RWPE2 (cell line): ENCODE data around the gene DIPK1C.

Experiments used
- ATAC-seq: fragments of 200-7000 bp; cut with Tn5 transposase; 3 replicates; pipeline ENCODE4 v1.9.1; 2021; ENCODE audit warnings: low read depth
- DNase-seq: peaks from one replicate; pipeline ENCODE4 v3.0.0-alpha.2; 2020; ENCODE audit warnings: low spot score
- H3K27ac ChIP-seq: fragments of 450-650 bp; 2 replicates; pipeline ENCODE4 v1.5.1; 2017; ENCODE audit warnings: mild to moderate bottlenecking; ENCODE audit not compliant: poor library complexity, severe bottlenecking
- H3K27me3 ChIP-seq: fragments of 250-450 bp; sonication (Bioruptor Pico); 2 replicates; pipeline ENCODE4 v1.5.1; 2021; ENCODE audit warnings: mild to moderate bottlenecking, moderate library complexity; ENCODE audit not compliant: insufficient read depth, poor library complexity, severe bottlenecking
- H3K36me3 ChIP-seq: fragments of 250-450 bp; sonication (Bioruptor Pico); 2 replicates; pipeline ENCODE4 v1.5.1; 2020; ENCODE audit warnings: low read depth, mild to moderate bottlenecking, moderate library complexity
- H3K4me1 ChIP-seq: fragments of 250-450 bp; sonication (Bioruptor Pico); 2 replicates; pipeline ENCODE4 v1.5.1; 2021; ENCODE audit warnings: mild to moderate bottlenecking, moderate library complexity; ENCODE audit not compliant: insufficient read depth, poor library complexity, severe bottlenecking
- H3K4me3 ChIP-seq: fragments of 250-450 bp; sonication (Bioruptor Pico); 2 replicates; pipeline ENCODE4 v1.5.1; 2021; ENCODE audit warnings: mild to moderate bottlenecking, moderate library complexity; ENCODE audit not compliant: severe bottlenecking
- H3K9me3 ChIP-seq: fragments of 250-450 bp; sonication (Bioruptor Pico); 2 replicates; pipeline ENCODE4 v1.5.1; 2021; ENCODE audit warnings: mild to moderate bottlenecking, moderate library complexity; ENCODE audit not compliant: severe bottlenecking
- CTCF ChIP-seq: fragments of 450-650 bp; IDR thresholded peaks from one replicate; pipeline ENCODE4 v1.5.1; 2017; ENCODE audit warnings: mild to moderate bottlenecking, moderate library complexity; ENCODE audit not compliant: poor library complexity, severe bottlenecking

Gene DIPK1C

GRCh38 chr18:74418023-74418422, 39.1 kb downstream of the DIPK1C start:
- no peak overlapping the region for H3K27ac ChIP-seq
- TF ChIP-seq CTCF, result no peak
- H3K4me1 ChIP-seq, result no peaks in the 10 kb centered on the region
- DNase-seq (no peak), ATAC-seq (no peak)
- no peak overlapping the region for H3K4me3 ChIP-seq
- H3K9me3 ChIP-seq, result no peaks in the 10 kb centered on the region
- H3K36me3 ChIP-seq, result no peaks in the 10 kb centered on the region
- H3K27me3 ChIP-seq, result no peaks in the 10 kb centered on the region

DNA sequence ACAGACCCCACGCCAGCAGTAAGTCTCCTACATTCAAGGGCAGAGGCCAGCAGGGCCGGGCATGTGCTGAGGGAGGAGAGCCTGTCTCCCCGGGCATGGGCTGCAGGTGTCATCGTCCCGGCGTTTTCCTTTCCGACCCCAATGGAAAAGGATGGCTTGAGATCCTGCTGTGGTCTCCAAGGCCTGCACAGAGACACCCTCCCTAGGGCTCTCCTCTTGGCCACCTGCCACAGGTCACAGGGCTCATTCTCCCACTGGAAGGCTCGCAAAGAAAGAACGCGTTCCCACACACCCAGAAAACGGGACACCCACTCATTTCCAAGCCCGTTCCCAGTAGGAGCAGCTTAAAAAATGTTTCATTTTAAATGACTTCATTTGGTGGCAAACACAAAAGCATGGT, 41.0 kb downstream of the DIPK1C start:
- Histone ChIP-seq H3K9me3 (no peaks in the 10 kb centered on the region), H3K4me3 (no peak overlapping the region), H3K27ac (no peak overlapping the region), H3K27me3 (no peaks in the 10 kb centered on the region), H3K4me1 (no peaks in the 10 kb centered on the region), H3K36me3 (no peaks in the 10 kb centered on the region)
- no peak for ATAC-seq
- no peak for DNase-seq
- TF ChIP-seq CTCF, result no peak

DNA sequence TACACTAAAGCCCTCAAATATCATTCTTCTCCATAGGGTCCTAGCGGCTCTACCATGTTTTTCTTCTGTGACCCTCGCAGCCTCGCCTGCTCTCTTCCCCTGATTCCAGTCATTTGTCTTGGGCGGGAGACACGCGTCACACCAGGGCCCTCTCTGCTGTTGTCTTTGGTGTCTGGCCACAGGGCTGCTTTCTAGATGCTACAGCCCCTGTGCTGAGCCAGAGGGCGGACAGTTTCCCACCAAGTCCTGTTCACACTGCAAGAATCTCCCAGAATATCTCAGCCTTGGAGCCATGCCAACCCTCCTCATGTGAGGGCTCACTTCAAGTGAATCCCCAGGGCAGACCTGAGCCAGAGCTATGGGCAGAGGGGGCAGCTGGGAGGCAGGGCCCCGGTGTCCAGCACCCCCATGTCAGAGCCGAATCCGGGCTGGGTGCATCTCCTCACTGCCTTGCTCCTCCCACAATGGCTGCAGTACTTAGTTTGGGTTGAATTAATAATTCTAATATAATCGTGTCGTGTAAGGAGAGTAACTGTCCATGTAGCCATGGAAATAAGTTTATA, 42.1 kb downstream of the DIPK1C start:
- no peaks in the 10 kb centered on the region for H3K4me1 ChIP-seq
- ATAC-seq, result no peak
- H3K36me3 ChIP-seq, result no peaks in the 10 kb centered on the region
- H3K27ac ChIP-seq, result no peak overlapping the region
- no peaks in the 10 kb centered on the region for H3K27me3 ChIP-seq
- no peak overlapping the region for H3K4me3 ChIP-seq
- no peaks in the 10 kb centered on the region for H3K9me3 ChIP-seq
- DNase-seq, result no peak
- no peak for TF ChIP-seq CTCF

DNA sequence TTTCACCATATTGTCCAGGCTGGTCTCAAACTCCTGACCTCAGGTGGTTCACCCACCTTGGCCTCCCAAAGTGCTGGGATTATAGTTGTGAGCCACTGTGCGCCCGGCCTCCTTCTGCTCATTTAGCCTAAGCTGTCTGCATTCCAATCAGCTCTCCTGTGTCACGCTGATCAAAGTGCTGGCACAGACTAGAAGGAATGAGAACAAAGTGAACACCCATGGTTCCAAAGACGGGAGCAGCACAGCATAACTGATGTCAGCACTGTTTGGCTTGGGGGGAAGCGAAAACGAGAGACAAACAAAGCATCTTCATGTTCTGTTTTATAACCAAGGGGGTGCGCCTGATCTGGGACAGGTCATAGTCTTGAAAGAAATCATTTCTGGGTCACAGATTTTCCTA, 43.3 kb downstream of the DIPK1C start:
- H3K27me3 ChIP-seq, result no peaks in the 10 kb centered on the region
- no peak for DNase-seq
- H3K9me3 ChIP-seq, result no peaks in the 10 kb centered on the region

More for the DNA sequence above, 43.3 kb downstream of the DIPK1C start:
- no peak for TF ChIP-seq CTCF
- H3K4me1 ChIP-seq, result no peaks in the 10 kb centered on the region
- no peaks in the 10 kb centered on the region for H3K36me3 ChIP-seq
- no peak overlapping the region for H3K4me3 ChIP-seq
- no peak overlapping the region for H3K27ac ChIP-seq
- no peak for ATAC-seq
